Stimulated activated naive CD4-positive, alpha-beta T cell treated with Interleukin-2 at 50 U/mL for 16 hours (primary cell): Measurements from ENCODE around the gene TMSB15A.
"Not testable (repeated sequence)": the region's sequence is repeated elsewhere in the genome, so short reads cannot be mapped to it uniquely, and the experiment has no call there.

Experiments used
- DNase-seq: peaks from one replicate; lab custom pipeline; 2025; lab: John Stamatoyannopoulos, UW

TMSB15A gene

DNA sequence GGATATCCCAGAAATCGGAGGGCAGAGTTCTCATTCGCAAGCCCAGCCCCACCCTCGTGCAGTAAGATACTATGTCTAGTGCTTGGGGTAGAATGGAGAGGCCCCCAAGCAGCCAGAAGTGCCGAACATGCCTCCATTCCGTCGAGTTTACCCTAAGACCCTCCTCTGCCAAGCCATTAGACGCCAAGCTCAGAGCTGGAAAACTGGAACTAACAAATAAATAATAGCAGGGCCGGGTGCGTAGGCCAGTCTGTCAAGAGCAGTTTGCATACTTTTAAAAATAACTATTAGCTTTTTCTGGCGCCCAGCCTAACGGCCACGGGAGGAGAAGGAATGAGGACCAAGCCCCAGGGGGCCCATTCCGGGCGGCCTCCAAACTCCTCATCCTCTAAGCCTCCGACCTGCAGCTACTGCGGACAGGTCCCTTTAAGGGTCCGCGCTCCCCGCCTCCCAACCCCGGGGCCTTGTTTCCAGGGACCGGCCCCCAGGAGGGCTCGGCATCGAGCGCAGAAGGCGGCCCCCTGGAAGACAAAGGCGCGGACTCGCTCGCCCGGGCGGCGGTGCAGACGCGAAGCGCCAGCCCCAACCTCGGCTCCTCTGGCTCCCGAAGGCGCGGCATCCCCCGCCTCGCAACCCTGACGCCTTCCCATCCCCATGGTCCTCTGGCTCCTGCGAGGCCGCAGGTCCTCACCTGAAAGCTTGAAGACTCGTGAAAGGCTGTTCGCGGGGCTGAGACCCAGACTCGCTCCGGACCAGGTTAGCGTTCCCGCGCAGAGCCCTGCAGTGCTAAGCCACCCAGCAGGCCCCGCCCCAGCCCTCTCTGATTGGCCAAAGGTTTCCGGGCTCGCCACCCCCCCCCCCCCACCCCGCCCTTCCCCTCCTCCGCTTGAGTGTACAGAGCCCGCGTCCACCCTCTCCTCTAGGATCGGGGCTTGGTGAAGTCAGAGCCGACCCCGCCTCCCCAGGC, at the start of gene TMSB15A:
TSS of gene TMSB15A (minus strand) at position 765 of the 967 bp plus-strand sequence.
- DNase-seq, result peak; percentile 59

DNA sequence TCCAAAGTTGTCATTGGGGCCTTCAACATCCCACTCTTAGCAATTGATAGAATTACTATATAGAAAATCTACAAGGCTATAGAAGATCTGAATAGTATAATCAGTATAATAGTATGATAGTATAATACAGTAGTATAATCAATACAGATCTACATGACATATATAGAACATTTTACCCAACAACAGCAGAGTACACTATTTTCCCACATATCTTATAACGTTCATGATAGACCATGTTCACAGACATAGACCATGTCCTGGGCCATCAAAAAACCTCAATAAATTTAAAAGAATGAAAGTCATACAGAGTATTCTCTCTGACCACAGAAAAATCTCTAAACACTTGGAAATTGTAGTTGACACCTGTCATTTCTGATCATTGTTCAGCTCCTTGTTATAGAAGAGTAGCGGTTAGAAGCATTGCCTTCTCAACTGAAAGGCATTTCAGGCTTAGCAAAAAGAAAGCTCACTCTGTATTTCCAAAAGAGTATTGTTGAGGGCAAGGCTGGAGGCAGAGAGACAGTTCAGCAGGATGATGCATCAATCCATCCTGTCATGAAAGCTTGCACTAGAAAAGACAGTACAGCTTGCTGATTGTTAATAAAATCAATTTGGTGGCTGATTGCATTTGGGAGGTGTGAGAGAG, 44.0 kb upstream of the TMSB15A start:
- DNase-seq, result no peak

DNA sequence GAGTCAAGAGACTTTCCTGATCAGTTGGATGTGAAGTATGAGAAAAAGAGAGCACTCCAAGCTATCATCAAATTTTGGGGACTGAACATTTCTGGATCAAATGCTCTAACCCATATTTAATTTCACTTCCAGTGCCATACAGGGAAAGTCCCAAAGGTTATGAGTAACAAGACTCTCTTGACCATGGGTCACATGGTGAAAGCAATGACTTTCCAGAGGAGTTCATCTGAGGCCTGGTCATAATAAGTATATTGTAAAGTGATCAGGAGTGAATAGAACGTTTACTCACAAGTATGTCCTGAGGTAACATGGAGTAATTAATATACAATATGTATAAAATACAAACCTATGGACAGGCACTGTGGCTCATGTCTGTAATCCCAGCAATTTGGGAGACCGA, 42.1 kb upstream of the TMSB15A start:
- DNase-seq, result no peak

DNA sequence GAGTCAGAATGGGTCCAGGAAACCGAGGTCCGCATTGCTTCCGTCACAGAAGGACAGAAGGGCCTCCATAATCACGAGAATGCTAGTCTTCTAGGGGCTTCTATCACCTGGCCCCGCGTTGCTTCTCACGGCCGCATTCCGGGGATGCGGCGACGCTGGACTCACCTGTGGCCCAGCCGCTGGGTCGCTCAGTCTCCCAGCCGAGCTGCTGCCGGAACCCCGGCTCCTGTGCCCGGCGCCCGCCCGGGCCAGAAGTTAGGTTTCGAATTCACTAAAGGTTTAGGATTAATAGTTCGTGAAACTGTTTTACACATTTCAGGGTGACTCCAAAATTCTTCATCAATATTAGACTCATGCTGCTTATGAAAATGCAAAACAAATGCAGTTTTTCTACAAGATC, 31.7 kb upstream of the TMSB15A start:
- DNase-seq, result no peak

DNA sequence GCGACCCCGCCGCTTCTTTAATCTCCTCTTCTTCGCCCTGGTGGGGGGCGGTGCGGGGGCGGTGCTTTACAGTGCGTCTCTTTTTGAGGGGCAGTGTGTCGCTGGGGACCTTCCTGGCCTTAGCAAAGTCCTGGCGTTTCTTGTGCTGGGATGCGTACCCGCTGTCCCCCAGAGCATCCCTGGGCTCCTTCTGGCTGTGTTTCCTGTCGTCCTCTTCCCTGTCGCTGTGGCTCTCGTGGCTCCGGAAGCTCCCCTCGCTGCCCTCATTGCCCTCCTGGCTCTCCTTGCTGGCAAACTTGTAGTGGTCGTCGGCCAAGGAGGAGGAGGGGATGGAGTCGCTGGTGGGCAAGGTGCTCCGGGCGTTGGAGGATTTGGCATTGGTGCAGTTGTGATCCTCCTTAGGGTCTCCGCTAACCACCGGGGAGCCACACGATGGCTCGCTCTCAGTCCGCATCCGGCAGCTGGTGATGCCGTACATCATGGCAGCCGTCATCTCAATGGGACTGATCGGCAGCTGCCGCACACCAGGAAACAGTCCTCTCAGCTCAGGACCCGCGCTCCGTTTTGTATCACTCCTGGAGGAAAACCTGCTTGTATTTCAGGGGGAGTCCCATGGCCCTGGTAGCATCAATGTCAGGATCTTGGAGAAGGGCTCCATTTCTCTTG, 30.4 kb upstream of the TMSB15A start:
- no peak for DNase-seq

DNA sequence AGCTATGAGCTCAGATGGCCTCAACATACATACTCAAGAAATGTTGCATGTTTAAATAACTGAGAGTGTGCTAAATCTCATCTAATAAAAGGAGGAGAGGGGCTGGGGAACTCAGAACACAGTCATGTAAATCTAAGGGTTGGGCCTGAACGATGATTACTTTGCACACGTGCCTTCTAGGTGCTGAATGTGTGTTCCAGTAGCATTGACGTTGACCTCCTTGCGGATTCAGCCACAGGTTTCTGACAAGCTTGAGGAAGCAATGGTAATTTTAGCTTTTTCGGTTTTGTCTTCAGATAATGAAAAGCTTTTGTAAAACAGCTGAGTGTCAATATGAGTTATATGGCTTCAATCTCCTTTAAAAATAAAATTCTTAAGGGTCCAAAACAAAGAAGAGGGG, 29.6 kb upstream of the TMSB15A start:
- not testable (repeated sequence) for DNase-seq

DNA sequence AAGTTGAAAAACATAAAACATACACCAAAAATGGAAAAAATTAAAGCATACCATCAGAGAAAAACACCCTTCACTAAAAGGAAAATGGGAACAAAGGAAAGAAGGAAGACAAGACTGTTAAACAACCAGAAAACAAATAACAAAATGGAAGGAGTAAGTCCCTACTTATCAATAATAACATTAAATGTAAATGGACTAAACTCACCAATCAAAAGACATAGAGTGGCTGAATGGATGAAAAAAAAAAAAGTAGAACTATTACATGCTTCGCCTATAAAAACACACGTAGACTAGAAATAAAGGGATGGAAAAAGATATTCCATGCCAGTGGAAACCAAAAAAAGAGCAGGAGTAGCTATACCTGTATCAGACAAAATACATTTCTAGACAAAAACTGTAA, 19.4 kb upstream of the TMSB15A start:
- DNase-seq, result no peak

DNA sequence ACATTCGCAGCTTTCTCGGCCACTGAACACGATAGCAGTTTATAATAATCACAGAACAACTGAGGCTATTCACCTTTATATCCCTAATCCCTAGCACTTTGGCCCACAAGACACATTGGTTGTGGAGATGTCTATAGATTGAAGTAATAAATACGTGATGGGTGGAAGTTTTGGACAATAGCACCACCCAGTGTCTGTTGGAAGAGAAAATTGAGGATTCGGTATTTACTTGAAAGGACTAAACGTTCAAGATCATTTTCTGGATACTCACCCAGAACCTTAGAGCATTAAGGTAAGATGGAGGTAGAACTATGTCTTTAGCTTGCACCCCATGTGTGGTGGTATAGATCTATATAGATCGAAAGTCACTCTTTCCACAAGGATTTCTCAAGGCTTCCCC, 787 bp upstream of the TMSB15A start:
- no peak for DNase-seq

DNA sequence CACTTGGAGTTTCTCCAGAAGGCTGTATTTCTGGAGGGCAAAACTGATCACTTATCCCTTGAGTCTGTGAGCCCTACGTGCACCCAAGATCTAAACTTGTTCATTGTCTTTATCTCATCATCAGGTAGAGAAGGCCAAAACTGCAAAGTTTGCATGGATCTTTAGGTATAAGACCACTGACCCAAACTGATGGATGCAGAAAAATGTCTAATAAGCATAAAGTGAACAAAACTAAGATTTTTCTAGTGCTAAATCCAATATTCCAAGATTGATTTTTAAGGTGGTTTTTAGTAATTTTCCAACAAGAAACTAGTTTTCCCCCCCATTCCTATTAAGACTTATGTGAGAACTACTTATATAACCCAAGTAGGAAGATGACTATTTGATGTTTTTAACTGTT, 2.0 kb downstream of the TMSB15A start:
- no peak for DNase-seq

DNA sequence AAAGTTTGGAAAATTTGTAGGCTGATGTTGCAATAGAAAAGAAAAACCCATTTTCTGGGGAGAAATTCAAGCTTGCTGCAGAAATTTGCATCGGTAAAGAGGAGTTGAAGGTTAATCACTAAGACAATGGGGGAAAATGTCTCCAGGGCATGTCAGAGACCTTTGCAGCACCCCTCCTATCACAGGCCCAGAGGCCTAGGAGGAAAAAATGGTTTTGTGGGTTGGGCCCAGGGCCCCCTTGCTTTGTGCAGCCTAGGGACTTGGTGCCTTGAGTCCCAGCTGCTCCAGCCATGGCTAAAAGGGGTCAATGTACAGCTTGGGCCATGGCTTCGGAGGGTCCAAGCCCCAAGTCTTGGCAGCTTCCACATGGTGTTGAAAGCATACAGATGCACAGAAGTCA, 17.8 kb downstream of the TMSB15A start:
- no peak for DNase-seq

DNA sequence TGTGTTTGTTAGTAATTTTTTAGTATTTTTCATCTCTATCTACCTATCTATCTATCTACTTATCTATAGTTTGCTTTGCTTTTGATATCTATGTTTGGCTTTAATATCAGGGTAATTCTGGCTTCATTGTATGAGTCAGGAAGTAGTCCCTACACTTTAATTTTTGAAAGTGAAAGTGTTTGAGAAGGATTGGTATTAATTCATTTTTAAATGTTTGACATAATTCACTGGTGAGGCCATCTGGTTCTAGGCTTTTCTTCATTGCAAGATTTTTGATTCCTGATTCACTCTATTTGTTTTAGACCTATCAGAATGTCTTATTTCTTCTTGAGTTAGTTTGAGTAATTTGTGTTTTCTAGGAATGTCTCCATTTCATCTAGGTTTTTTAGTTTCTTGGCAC, 24.8 kb downstream of the TMSB15A start:
- no peak for DNase-seq

DNA sequence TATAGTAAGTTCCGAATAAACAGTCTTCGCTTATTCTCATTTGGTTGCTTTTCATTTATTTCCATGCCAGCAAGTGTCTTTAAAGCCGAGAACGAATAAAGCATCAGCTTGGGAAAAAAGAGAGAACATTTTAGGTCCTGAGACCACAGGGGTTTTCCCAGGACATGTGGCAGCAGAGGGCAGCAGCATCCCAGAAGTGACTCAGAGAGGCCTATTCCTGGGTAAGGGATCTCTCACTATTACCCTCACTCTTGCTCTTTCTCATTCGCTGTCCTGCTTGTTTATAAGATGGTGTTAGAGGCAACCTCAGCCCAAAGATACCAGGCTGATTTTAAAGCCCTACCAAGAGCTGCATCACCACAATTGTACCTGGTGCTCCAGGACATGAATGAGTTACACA, 37.8 kb downstream of the TMSB15A start:
- not testable (repeated sequence) for DNase-seq

DNA sequence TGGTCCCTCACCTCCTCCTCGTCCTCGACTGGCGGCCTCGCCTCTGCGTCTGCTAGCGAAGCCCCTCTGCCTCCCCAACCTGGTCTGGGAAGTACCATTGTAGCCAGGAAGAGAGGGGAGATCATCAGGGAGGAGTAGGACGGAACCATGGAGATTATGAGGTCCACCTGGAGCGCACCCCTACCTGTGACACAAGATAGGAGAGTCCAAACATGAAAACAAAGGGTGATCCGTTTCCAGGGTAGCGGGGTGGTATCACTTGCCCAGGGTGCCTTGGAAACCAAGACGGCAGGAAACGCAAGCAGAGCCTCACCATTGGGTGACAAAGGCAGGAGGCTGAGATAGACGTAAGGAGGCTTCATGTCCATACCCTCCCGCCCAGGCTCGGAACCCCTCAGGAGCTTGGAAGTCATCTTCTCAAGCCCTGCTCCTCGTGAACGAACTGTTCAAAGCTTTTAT, 44.7 kb downstream of the TMSB15A start, which contains the start of gene TCP11X2:
TSS of gene TCP11X2 (minus strand) at position 51 of the 459 bp plus-strand sequence.
- DNase-seq, result not testable (repeated sequence)

DNA sequence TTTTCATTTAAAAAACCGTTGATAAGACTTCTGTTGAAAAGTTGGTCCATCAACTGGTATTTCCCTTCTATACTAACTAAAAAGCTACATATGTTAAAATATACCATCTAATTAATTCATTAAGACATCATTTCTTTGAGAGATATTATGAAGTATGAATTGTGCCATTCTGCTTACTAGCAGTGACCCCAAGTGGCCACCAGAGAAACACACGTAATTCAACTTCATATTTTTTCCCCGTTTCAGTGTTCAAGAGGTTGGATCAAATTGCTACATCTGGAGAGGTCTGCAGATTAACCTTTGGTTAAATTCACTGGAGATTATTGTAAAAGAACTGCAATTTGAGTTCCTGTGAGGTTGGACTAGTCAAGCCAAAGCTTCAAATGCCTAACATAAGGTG, 46.3 kb downstream of the TMSB15A start:
- not testable (repeated sequence) for DNase-seq
